H1 (cell line): Measurements from ENCODE around the gene CPNE5. TPM values are rescaled to one million over a fixed set of nuclear protein-coding genes. Genes with fewer than 3 reads are reported as not detected.

Experiments
- CTCF ChIA-PET: fragments of 300-600 bp; sonication (Branson Sonifier 250); formaldehyde crosslinking; loops from one replicate; lab custom pipeline; 2021; ENCODE audit not compliant: partially characterized antibody; lab: Charles Lee
- POLR2A ChIA-PET: fragments of 300-600 bp; sonication (Branson Sonifier 250); formaldehyde crosslinking; loops from one replicate; lab custom pipeline; 2021; ENCODE audit warnings: inconsistent platforms; ENCODE audit not compliant: partially characterized antibody; lab: Charles Lee
- DNase-seq, 2 experiments: peaks; one replicate each; pipeline versions ENCODE4 v3.0.0 to v3.0.0-alpha.2; 2010 to 2022; ENCODE audit warnings: low spot score in 2 of 2, low read depth in 1 of 2, mixed read lengths in 1 of 2
- FAIRE-seq: peaks from 2 replicates; lab custom pipeline; 2011; peaks lifted over from hg19 to GRCh38; lab: Jason Lieb, UNC
- H2AFZ ChIP-seq: 2 replicates; pipeline ENCODE4 v1.8.1; 2012; ENCODE audit warnings: low read length, inconsistent platforms
- H2AK5ac ChIP-seq: 2 replicates; pipeline ENCODE4 v1.6.1; 2013; ENCODE audit warnings: low read depth, low read length
- H2BK120ac ChIP-seq: replicated peaks from 2 replicates; pipeline ENCODE3; 2013; ENCODE audit warnings: low read depth, low read length, inconsistent platforms
- H2BK12ac ChIP-seq: 2 replicates; pipeline ENCODE4 v1.6.1; 2013; ENCODE audit warnings: low read depth, low read length
- H2BK15ac ChIP-seq: 2 replicates; pipeline ENCODE4 v1.6.1; 2013; ENCODE audit warnings: low read length
- H2BK20ac ChIP-seq: 2 replicates; pipeline ENCODE4 v1.6.1; 2013; ENCODE audit warnings: low read length
- H2BK5ac ChIP-seq: 2 replicates; pipeline ENCODE4 v1.6.1; 2013; ENCODE audit warnings: low read depth, low read length
- H3K14ac ChIP-seq: 2 replicates; pipeline ENCODE4 v1.6.1; 2013; ENCODE audit warnings: inconsistent platforms; ENCODE audit not compliant: insufficient read length
- H3K18ac ChIP-seq: 2 replicates; pipeline ENCODE4 v1.6.1; 2013; ENCODE audit warnings: low read length; ENCODE audit errors: extremely low read depth
- H3K23ac ChIP-seq: 2 replicates; pipeline ENCODE4 v1.6.1; 2013; ENCODE audit warnings: inconsistent platforms; ENCODE audit not compliant: insufficient read length
- H3K23me2 ChIP-seq: 2 replicates; pipeline ENCODE4 v1.6.1; 2013; ENCODE audit warnings: low read depth, low read length
- H3K27ac ChIP-seq: 2 replicates; pipeline ENCODE4 v1.6.1; 2011; ENCODE audit warnings: low read depth, low read length, inconsistent platforms
- H3K27me3 ChIP-seq, 4 experiments: replicated peaks in 1 of 4; 1 replicate in 1 of 4; 2 replicates in 3 of 4; pipeline versions ENCODE4 v1.6.1 to v1.8.1; 2011 to 2013; ENCODE audit warnings: low read length in 3 of 4, mild to moderate bottlenecking in 3 of 4, inconsistent platforms in 2 of 4, mixed read lengths in 2 of 4, moderate library complexity in 1 of 4; ENCODE audit not compliant: control insufficient read depth in 3 of 4, insufficient read depth in 3 of 4; ENCODE audit errors: extremely low read depth in 1 of 4
- H3K36me3 ChIP-seq, 4 experiments: 2 replicates each; pipeline versions ENCODE4 v1.6.1 to v1.8.1; 2011 to 2013; ENCODE audit warnings: mild to moderate bottlenecking in 4 of 4, low read length in 3 of 4, moderate library complexity in 2 of 4, control low read depth in 1 of 4, inconsistent platforms in 1 of 4; ENCODE audit not compliant: insufficient read depth in 4 of 4, control insufficient read depth in 2 of 4
- H3K4ac ChIP-seq: replicated peaks from 2 replicates; pipeline ENCODE3; 2013; ENCODE audit warnings: low read length, low read depth, mixed read lengths, inconsistent platforms; ENCODE audit not compliant: insufficient read length
- H3K4me1 ChIP-seq, 4 experiments: replicated peaks in 1 of 4; 1 replicate in 1 of 4; 2 replicates in 3 of 4; pipeline versions ENCODE4 v1.6.1 to v1.8.1; 2011 to 2013; ENCODE audit warnings: low read length in 3 of 4, inconsistent platforms in 2 of 4, mixed read lengths in 1 of 4; ENCODE audit not compliant: insufficient read depth in 4 of 4, control insufficient read depth in 3 of 4
- H3K4me2 ChIP-seq, 2 experiments: 2 replicates each; pipeline versions ENCODE4 v1.6.1 to v1.8.1; 2011 to 2013; ENCODE audit warnings: low read depth in 2 of 2, low read length in 2 of 2, control low read depth in 1 of 2, inconsistent platforms in 1 of 2, mild to moderate bottlenecking in 1 of 2; ENCODE audit not compliant: insufficient read depth in 1 of 2
- H3K4me3 ChIP-seq, 4 experiments: fragments of 200-600, 300-600 bp in 1 of 4; sonication (generic), shearing (Covaris generic), sonication (Bioruptor Twin) in 1 of 4; 2 replicates each; pipeline versions ENCODE4 v1.5.1 to v1.8.1; 2011 to 2016; ENCODE audit warnings: low read length in 4 of 4, low read depth in 3 of 4, control low read depth in 2 of 4, inconsistent platforms in 2 of 4, mild to moderate bottlenecking in 2 of 4, mixed read lengths in 1 of 4, moderate library complexity in 1 of 4; ENCODE audit not compliant: insufficient read depth in 2 of 4; ENCODE audit errors: extremely low read depth in 1 of 4
- H3K56ac ChIP-seq: replicated peaks from 2 replicates; pipeline ENCODE3; 2013; ENCODE audit warnings: low read depth, mild to moderate bottlenecking, mixed read lengths, low read length, inconsistent platforms; ENCODE audit not compliant: insufficient read length
- H3K79me1 ChIP-seq: 2 replicates; pipeline ENCODE4 v1.6.1; 2013; ENCODE audit warnings: low read depth, low read length, control low read depth
- H3K79me2 ChIP-seq, 2 experiments: 2 replicates each; pipeline versions ENCODE4 v1.6.1 to v1.8.1; 2012 to 2013; ENCODE audit warnings: low read length in 2 of 2, mild to moderate bottlenecking in 2 of 2, inconsistent platforms in 1 of 2; ENCODE audit not compliant: insufficient read depth in 2 of 2, control insufficient read depth in 1 of 2
- H3K9ac ChIP-seq, 4 experiments: replicated peaks in 1 of 4; 1 replicate in 1 of 4; 2 replicates in 3 of 4; pipeline versions ENCODE4 v1.6.1 to v1.8.1; 2011 to 2013; ENCODE audit warnings: low read depth in 3 of 4, low read length in 3 of 4, control low read depth in 2 of 4, mild to moderate bottlenecking in 2 of 4, moderate library complexity in 2 of 4, inconsistent platforms in 1 of 4; ENCODE audit errors: extremely low read depth in 1 of 4
- H3K9me3 ChIP-seq, 2 experiments: 2 replicates each; pipeline versions ENCODE4 v1.6.1 to v1.8.1; 2012 to 2013; ENCODE audit warnings: mild to moderate bottlenecking in 2 of 2, moderate library complexity in 2 of 2, control low read depth in 1 of 2, inconsistent platforms in 1 of 2, low read depth in 1 of 2, low read length in 1 of 2, mixed read lengths in 1 of 2; ENCODE audit not compliant: insufficient read depth in 2 of 2
- H4K20me1 ChIP-seq, 2 experiments: replicated peaks in 1 of 2; 2 replicates each; pipeline versions ENCODE3 to v1.8.1; 2011 to 2013; ENCODE audit warnings: inconsistent platforms in 2 of 2, low read length in 2 of 2, mild to moderate bottlenecking in 1 of 2; ENCODE audit not compliant: insufficient read depth in 2 of 2, control insufficient read depth in 1 of 2
- H4K5ac ChIP-seq: 2 replicates; pipeline ENCODE4 v1.6.1; 2013; ENCODE audit warnings: low read length, low read depth, mixed read lengths, inconsistent platforms; ENCODE audit not compliant: insufficient read length
- H4K8ac ChIP-seq: 2 replicates; pipeline ENCODE4 v1.8.0; 2013; ENCODE audit warnings: mild to moderate bottlenecking, moderate library complexity, low read length, inconsistent platforms; ENCODE audit not compliant: insufficient read depth; ENCODE audit errors: extremely low read depth
- H4K91ac ChIP-seq: replicated peaks from 2 replicates; pipeline ENCODE3; 2013; ENCODE audit warnings: low read length, mixed read lengths, inconsistent platforms; ENCODE audit not compliant: insufficient read length
- BACH1 ChIP-seq: IDR thresholded peaks from 2 replicates; pipeline ENCODE4 v1.6.1; 2012; ENCODE audit warnings: low read length, improper control_type of control experiment
- CBX5 ChIP-seq: fragments of 300-800, 300-1000 bp; sonication (generic); IDR thresholded peaks from 2 replicates; pipeline ENCODE4 v1.7.1; 2016; ENCODE audit warnings: antibody characterized with exemption, low read length, low read depth
- EZH2 ChIP-seq: fragments of 200-600 bp; sonication (generic); IDR thresholded peaks from 2 replicates; pipeline ENCODE4 v1.7.1; 2012; ENCODE audit warnings: low read depth, mild to moderate bottlenecking, moderate library complexity, low read length, inconsistent platforms; ENCODE audit not compliant: severe bottlenecking
- KDM1A ChIP-seq: fragments of 200-600, 300-600 bp; sonication (generic); IDR thresholded peaks from 2 replicates; pipeline ENCODE4 v1.7.1; 2016; ENCODE audit warnings: mild to moderate bottlenecking, low read length, borderline replicate concordance
- POLR2AphosphoS5 ChIP-seq: IDR thresholded peaks from 2 replicates; pipeline ENCODE4 v1.6.1; 2011; ENCODE audit warnings: low read depth, low read length
- RNF2 ChIP-seq: fragments of 200-900, 300-1000 bp; sonication (generic); IDR thresholded peaks from 2 replicates; pipeline ENCODE4 v1.7.1; 2016; ENCODE audit warnings: borderline replicate concordance, low read depth, mild to moderate bottlenecking, antibody characterized with exemption, low read length; ENCODE audit not compliant: poor library complexity, severe bottlenecking; ENCODE audit errors: missing control alignments
- SIX5 ChIP-seq: IDR thresholded peaks from 2 replicates; pipeline ENCODE4 v1.6.1; 2011; ENCODE audit warnings: mild to moderate bottlenecking, low read depth, low read length
- SUZ12 ChIP-seq: fragments of 200-600 bp; sonication (generic); IDR thresholded peaks from 2 replicates; pipeline ENCODE4 v1.6.1; 2012; ENCODE audit warnings: mild to moderate bottlenecking, inconsistent platforms, low read length, moderate library complexity, mixed read lengths
- YY1 ChIP-seq: IDR thresholded peaks from 2 replicates; pipeline ENCODE4 v1.6.1; 2011; ENCODE audit warnings: low read depth, mild to moderate bottlenecking, low read length
- ZNF274 ChIP-seq: IDR thresholded peaks from 2 replicates; pipeline ENCODE4 v1.7.0; 2012; ENCODE audit warnings: low read length, borderline replicate concordance; ENCODE audit errors: extremely low read depth
- WGBS, 2 experiments: shearing (Covaris generic) in 1 of 2; methylation state at CpG; one replicate each; pipeline versions ENCODE4 v1.1.6 to v1.1.7; 2013 to 2015; ENCODE audit warnings: low lambda C conversion rate in 2 of 2, mixed read lengths in 2 of 2, inconsistent platforms in 1 of 2, low coverage in 1 of 2, missing lambda C conversion rate in 1 of 2; ENCODE audit not compliant: insufficient replicate concordance in 2 of 2, insufficient coverage in 1 of 2, insufficient read length in 1 of 2; ENCODE audit errors: extremely low coverage in 1 of 2, missing lambda C conversion rate in 1 of 2; 5-methylcytosine and 5-hydroxymethylcytosine counted together
- polyA plus RNA-seq, 7 experiments: library from polyadenylated mRNA; depleted of rRNA in 3 of 7; stranded (reverse) in 5 of 7; unstranded in 2 of 7; fragments of >200 nt in 5 of 7; fragments of 200-250 nt in 2 of 7; gene quantifications; 1 replicate in 5 of 7; 2 replicates in 1 of 7; 4 replicates in 1 of 7; pipeline versions ENCODE4 v1.2.1 to v1.2.3, GENCODE V29; 2011 to 2013; ENCODE audit warnings: missing spikeins in 2 of 7, mixed read lengths in 2 of 7
- total RNA-seq: library from RNA; stranded (reverse); fragmentation: NEBNext Ultra II Directional; extraction: Animal tissue kit (Norgen Biotek cat#: 25700); gene quantifications from 2 replicates; pipeline ENCODE4 v1.2.1, GENCODE V29; 2021

Gene CPNE5
- total and polyA plus RNA-seq, 2 of the 8 experiments (the other 6 are each of a cell fraction or from before 2014, with no cell fraction given) = 0.88 to 1.8 TPM

- Histone ChIP-seq H3K23me2 (no peaks in the 10 kb centered on the region), H2AK5ac (no peak overlapping the region), H3K9ac (no peak overlapping the region), H3K56ac (no peak overlapping the region), H3K23ac (no peak overlapping the region), H3K4me3 (no peak overlapping the region), H4K91ac (no peak overlapping the region), H4K5ac (no peak overlapping the region), H3K18ac (no peak overlapping the region), H2BK5ac (no peak overlapping the region), H3K4me2 (no peak overlapping the region), H3K36me3 (no peaks in the 10 kb centered on the region), H2BK15ac (no peak overlapping the region), H3K79me1 (no peaks in the 10 kb centered on the region; the same call in 1 of the 2 replicates), H3K27me3 (peaks cover 7 to 15% (median 14%) of the 10 kb centered on the region in 4 experiments), H2AFZ (no peak overlapping the region), H3K4ac (no peak overlapping the region), H3K79me2 (no peaks in the 10 kb centered on the region), H3K14ac (no peak overlapping the region), H3K9me3 (no peaks in the 10 kb centered on the region), H3K27ac (no peak overlapping the region), H2BK12ac (no peak overlapping the region), H4K20me1 (peaks cover 0 to 4% of the 10 kb centered on the region in 2 experiments), H4K8ac (no peak overlapping the region), H2BK120ac (no peak overlapping the region), H2BK20ac (no peak overlapping the region), H3K4me1 (peaks cover 0 to 4% (median 1%) of the 10 kb centered on the region in 4 experiments; a peak in 2 of 7 replicates)
- WGBS, 2 experiments = 87% methylated on average over 7 of the region's 7 CpGs; no CpG with 5 or more reads in 1 of the 2 experiments
- DNase-seq (no peak), FAIRE-seq (no peak)
- ChIA-PET POLR2A (interaction anchor here (1.1 to 1.6 kb wide), 2 partner anchors 19 to 153 kb away, joined by 3 to 4 read pairs; no protein-coding TSS in a partner anchor), CTCF (interaction anchor here (1.1 to 14.1 kb wide), 5 partner anchors 9 to 56 kb away, joined by 3 to 121 read pairs (median 9); no protein-coding TSS in a partner anchor)
- no peak for TF ChIP-seq RNF2
- TF ChIP-seq POLR2AphosphoS5 = no peak
- TF ChIP-seq YY1 = no peak
- TF ChIP-seq BACH1 = no peak
- TF ChIP-seq SUZ12 = no peak
- no peak for TF ChIP-seq KDM1A
- TF ChIP-seq EZH2 = no peak
- no peak for TF ChIP-seq SIX5
- TF ChIP-seq ZNF274 = no peak
- no peak for TF ChIP-seq CBX5
Observed at GRCh38 chr6:36833182-36833789, 6.0 kb downstream of the CPNE5 start.
